HL-60 (cell line): ENCODE data around the gene CEP295NL.

Experiments
- GABPA ChIP-seq: IDR thresholded peaks from 2 replicates; pipeline ENCODE4 v1.6.1; 2012; ENCODE audit warnings: low read depth
- POLR2AphosphoS5 ChIP-seq: IDR thresholded peaks from 2 replicates; pipeline ENCODE4 v1.6.1; 2012; ENCODE audit warnings: low read depth
- TF ChIP-seq, protein P1 (sequence below): IDR thresholded peaks from one replicate; pipeline ENCODE4 v1.5.1; 2011; ENCODE audit warnings: low read length, control low read depth, inconsistent platforms; ENCODE audit not compliant: insufficient read depth

DNA sequence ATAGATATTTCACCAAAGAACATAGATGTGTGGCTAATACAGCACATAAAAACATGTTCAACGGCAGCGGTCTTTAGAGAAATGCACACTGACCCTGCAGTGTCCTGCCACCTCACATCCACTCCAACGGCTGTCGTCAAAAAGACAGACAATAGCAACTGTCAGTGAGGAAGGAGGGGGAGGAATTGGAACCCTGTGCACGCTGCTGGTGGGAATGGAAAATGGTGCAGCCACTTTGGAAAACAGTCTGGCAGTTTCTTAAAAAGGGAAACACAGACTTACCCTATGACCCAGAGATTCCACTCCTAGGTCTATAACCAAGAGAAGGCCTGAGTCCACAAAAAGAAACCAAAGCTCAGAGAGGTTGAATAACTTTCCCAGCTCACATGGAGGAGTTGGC, 7.7 kb downstream of the CEP295NL start:
- TF ChIP-seq, protein P1, sequence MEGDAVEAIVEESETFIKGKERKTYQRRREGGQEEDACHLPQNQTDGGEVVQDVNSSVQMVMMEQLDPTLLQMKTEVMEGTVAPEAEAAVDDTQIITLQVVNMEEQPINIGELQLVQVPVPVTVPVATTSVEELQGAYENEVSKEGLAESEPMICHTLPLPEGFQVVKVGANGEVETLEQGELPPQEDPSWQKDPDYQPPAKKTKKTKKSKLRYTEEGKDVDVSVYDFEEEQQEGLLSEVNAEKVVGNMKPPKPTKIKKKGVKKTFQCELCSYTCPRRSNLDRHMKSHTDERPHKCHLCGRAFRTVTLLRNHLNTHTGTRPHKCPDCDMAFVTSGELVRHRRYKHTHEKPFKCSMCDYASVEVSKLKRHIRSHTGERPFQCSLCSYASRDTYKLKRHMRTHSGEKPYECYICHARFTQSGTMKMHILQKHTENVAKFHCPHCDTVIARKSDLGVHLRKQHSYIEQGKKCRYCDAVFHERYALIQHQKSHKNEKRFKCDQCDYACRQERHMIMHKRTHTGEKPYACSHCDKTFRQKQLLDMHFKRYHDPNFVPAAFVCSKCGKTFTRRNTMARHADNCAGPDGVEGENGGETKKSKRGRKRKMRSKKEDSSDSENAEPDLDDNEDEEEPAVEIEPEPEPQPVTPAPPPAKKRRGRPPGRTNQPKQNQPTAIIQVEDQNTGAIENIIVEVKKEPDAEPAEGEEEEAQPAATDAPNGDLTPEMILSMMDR: no peak
- TF ChIP-seq POLR2AphosphoS5 (no peak), GABPA (no peak)
